ENCODE data around the gene CTPS1.

DNA sequence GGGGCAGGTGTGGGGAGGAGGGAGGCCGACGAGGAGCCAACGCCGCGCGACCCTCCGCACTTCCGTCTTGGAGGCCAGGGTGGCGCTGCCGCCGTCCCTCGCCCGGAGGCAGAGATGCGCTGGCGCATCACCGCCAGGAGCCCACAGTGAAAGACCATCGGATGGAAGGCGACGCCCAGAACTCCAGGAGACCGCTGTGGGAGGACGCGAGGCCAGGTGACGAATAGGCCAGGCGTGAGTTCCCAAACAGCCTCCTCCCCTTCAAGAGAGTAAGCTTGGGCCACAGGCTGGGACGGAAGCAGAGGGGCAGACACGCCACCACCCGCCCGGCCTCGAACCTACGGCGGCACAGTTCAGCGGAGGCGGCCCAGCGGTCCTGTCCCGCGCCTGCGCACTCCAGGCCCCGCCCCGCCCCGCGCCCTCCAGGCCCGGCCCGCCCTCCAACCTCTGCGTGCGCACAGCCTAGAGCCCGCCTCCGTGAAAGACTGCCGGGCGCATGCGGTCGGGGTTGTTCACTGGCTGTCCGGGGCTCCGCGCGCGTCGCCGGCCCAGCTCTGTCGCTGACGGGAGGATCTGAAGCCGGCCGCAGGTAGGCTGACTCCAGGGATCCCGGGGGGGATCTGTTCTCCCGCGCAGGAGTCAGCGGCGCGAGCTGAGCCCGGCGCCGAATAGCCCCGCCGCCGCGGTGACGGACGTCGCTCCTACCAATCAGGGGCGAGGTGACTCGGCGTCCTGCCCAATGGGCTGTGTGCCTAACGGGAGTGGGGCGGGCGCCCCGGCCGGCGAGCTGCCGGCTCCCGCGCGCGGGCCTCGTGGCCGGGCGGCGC, at the start of gene CTPS1:
- TF ChIP-seq, protein P1, sequence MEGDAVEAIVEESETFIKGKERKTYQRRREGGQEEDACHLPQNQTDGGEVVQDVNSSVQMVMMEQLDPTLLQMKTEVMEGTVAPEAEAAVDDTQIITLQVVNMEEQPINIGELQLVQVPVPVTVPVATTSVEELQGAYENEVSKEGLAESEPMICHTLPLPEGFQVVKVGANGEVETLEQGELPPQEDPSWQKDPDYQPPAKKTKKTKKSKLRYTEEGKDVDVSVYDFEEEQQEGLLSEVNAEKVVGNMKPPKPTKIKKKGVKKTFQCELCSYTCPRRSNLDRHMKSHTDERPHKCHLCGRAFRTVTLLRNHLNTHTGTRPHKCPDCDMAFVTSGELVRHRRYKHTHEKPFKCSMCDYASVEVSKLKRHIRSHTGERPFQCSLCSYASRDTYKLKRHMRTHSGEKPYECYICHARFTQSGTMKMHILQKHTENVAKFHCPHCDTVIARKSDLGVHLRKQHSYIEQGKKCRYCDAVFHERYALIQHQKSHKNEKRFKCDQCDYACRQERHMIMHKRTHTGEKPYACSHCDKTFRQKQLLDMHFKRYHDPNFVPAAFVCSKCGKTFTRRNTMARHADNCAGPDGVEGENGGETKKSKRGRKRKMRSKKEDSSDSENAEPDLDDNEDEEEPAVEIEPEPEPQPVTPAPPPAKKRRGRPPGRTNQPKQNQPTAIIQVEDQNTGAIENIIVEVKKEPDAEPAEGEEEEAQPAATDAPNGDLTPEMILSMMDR (IDR thresholded peaks at IDR 0.05) = peak in 3 of 4 experiments; percentile 3 to 23 (median 9)
- peak; percentile 64 to 90 for TF ChIP-seq POLR2A (IDR thresholded peaks at IDR 0.05)

All from uterus (tissue), 2 donors.